GM21526 (cell line): ENCODE measurements around the gene PEAK1.

Experiments
- ATAC-seq: cut with Tn5 transposase; IDR thresholded peaks from one replicate; pipeline ENCODE4 v1.9.1; 2021; ENCODE audit warnings: moderate library complexity; ENCODE audit not compliant: unreplicated experiment, low FRiP score

The PEAK1 gene

DNA sequence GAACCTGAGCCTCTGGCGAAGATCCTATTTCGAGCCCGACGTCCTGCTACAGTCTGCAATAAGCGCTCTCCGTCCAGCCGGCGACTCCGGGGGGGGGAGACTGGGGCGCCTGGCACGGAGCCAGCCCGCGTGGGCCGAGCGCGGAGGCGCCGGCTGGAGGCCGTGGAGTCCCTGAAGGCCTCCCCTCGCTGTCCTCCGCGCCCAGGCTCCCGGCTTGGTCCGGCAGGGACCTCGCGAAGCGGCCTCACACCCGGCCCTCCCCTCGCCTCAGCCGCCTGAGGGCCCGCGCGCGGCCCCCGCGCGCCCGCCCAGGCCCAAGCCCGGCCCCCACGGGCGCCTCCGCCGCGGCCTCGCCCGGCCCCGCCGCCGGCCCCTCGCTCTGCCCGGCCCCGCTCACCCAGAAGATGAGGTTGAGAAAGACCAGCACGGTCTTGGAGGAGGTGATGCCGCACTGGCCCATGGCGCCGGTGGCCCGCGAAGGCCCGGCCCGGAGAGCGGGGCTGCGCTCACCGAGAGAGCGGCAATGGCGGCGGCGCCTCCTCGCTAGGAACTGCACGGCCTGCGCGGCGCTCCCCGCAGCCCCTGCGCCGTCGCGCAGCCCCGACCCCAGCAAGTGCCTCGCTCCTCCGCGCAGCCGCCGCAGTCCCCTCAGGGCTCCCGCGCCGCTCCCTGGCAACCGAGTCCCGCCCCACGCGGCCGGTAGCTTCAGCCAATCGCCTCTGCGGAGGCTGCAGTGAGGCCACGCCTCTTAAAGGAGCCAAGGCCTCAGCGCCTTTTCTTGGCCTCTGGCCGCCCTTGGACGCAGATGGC lies 349.2 kb downstream of the PEAK1 start, which contains the start of gene TSPAN3:
Gene TSPAN3, minus strand, starts transcription at position 615 of the 810 bp plus-strand sequence. Its CDS starts 155 bp downstream, at position 460.
- ATAC-seq, result peak; percentile 90

DNA sequence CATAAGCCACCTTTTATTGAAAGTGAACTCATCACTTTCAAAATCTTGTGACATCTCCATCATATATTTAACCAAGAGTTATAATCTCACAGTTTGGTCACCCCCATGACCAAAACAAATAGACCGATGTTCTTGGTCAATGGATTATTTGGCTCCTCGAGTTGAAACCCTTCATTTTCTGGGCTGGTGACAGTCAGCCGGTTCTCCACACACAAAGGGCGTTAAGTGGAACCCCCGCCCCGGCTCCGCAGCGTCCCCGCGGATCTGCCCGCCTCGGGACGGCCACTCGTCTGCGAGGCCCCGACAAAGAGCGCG lies 349.8 kb downstream of the PEAK1 start:
- no peak for ATAC-seq

DNA sequence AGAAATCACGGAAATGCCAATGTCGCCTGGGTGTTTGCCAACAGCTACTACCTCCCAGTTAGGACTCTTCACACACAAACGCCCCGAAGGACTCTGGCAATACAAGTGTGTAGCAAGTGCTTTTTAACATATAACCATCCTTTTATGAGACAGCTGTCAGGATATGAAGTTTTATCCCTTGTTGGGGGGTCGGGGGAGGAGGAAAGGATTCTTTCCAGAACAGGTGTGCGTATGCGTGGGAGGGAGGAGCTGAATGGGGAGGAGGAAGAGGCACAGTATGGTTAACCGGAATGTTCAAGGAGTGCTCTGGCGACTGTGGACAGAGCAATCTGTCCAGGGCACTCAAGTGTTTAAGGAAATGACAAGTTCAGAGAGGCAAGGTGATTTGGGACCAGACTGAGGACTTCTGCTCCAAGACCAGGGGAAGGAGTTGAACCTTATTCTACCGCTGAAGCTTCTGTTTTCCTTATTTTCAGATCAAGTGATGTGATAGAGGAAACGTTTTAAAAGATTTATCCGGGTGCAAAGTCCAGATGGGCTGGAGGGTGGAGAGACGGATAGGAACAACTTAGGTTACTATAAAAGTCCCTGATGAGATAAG lies 350.3 kb downstream of the PEAK1 start:
- ATAC-seq, result no peak

DNA sequence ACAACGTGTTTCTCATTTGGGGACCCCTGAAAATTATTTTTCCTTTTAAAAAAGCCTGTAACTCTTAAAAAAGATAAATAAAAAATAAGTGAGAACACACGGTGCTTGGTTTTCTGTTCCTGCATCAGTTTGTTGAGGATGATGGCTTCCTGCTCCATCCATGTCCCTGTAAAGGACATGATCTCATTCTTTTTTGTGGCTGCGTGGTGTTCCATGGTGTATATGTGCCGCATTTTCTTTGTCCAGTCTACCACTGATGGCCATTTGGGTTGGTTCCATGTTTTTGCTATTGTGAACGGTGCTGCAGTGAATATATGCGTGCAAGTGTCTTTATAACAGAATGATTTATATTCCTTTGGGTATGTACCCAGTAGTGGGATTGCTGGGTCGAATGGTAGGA lies 351.3 kb downstream of the PEAK1 start:
- no peak for ATAC-seq

DNA sequence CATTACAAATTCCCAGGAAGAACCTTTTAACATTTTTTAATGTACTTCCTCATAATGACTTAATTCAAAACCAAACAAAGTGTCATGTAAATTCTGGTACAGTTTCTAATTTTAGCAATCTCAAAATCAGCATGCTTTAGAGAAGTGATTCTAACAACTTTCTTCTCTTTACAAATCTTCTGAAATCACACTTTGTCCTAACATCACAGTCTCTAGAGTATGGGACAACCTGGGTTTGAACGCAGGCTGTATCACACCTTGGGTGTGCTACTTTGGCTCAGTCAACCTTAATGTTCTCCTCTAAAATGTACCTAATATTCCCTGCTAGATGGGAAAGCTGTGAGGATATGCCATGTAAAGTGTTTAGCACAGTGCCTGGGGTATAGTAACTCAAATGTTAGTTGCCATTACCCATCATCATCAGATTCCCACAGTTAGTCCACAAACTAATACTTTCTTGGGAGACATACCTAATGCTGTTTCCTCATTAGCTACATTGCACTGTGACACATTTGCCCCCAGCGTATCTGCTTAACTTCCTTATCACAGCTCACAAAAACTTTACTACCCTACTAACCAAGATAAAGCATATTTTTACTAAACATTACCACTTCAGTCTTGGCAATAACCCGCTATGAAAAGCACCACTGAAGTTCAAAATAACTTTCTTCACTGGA lies 352.1 kb downstream of the PEAK1 start:
- ATAC-seq, result no peak

DNA sequence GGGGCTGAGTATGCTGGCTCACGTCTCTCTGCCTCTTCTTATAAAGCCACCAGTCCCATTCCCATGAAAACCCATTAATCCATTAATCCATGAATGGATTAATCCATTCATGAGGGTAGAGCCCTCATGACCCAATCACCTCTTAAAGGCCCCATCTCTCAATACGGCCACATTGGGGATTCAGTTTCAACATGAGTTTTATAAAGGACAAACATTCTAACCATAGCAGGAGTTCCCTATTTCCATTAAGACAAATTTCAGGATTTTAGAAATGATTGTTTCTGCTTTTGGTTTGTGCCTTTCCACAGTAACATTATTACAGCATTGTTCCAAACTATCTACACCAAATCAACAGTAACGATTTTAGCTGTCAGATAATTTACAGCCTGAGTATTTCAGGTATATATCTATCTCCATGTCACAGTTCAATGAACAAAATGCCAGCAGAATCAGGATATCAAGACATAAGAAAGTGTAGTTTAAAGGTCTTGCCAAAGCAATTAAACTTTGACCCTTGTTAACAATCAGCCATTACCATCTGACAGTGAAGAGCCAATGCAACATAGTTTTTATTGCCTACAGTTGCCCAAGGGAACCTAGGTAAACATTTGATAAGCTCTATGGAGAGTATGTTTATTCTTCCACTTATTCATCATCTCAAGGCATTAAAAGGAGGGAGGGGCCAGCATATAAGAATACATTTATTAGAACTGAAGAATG lies 352.8 kb downstream of the PEAK1 start:
- no peak for ATAC-seq

DNA sequence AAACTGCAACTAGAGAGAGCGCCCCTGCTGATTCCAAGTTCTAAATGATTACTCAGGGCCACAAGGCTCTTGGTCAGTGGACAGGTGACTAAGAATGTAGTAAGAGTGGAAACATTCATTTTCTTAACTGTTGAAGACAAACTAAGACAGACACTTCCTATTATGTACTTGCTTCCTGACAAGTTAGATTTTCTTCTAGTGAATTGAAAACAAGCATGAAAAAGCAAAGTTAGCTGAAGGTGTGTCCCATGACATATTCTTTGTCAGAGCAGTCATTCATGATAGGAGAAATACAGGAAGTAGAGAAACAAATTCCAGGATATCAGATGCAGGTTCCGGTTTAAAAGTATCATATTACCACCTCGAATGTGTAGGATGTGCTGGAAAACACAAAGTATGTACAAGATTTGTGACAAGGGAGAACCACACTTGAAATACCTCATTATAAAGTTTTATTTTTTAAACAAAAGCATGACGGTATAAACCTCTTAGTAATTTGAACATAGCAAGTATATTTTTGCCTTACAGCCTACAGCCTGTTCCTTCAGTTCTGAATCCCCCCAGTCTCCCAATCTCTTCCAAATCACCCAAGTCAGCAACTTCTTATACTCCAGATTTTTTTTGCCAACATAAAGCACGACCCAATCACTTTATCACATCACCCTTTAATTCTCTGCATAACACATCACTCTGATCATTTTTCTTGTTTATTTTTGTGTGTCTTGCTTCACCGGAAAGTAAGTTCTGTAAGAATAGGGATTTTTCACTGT lies 355.2 kb downstream of the PEAK1 start:
- no peak for ATAC-seq

DNA sequence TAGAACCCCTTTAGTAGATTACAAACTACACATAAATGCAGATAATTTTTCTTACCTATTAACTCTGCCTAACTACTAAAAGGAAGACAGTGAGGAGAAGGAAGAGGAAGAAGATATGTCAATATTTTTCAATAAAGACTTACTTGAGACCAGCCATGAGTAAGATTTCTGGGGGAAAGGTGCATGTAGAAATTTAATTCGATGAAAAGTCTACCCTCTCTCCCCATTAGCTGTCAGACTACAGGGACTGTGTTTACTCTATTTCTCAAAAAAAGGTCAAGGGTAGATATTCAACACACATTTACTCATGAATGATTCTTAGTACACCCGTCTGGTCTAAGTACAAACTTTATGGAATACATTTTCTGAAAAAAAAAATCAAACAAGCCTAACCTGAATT lies 355.8 kb downstream of the PEAK1 start:
- no peak for ATAC-seq

DNA sequence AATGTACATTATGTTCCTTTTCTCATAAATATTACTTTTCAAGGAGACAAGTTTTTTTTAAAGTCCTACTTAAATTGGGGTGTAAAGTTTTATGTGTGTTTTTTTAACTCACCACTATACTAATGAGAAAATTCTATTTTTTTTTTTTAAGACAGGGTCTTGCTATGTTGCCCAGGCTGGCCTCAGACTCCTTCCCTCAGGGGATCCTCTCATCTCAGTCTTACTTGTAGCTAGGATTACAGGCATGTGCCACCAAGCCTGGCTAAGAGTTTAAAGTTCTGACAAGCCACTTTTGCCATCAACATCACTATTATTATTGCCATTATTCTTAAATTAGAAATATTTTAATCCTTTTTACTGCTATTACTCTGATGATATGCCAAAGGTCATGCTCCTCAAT lies 356.7 kb downstream of the PEAK1 start:
- no peak for ATAC-seq

DNA sequence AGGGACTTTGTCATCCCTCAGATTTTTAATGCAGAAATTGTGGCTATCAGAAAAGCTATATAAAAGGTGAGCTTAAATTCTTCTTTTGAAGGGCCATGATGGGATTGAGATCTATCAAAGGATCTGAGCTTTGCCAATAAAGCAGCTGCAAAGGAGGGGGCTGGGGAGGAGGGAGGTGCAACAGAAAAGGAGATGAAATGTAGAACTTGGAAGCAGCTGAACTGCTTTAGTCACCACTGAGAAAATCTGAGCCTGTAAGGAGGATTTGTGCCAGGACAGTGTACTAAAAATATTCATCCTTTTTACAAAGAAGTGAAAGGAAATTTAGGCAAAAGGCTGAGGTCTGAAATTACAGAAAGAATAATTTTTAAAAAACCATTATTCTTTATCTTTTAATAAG lies 359.4 kb downstream of the PEAK1 start:
- ATAC-seq, result no peak

DNA sequence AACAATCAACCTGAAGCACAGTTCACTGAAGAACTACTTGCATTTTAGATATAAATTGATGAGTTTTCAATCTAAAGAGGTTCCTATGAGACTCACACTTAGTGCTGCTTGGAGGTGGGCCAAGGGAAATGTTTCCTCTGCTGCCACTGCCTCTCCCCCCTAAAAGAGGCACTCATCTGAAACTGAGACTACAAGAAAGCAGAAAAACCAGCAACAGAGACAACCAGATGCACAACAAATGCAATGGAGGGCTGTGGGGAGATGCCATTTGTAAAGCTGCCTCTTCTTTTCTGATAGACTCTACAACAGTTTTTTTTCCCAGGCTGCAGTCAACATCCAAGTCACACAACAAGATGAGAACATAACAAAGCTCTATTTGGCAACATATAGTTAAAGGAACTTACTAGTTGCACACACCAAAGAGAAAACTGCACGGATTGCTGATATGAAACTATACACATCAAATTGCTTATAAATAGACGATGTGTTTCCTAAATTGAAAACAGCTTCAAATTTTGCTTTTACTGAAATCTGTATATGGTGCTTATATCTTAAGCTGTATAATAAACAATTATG lies 360.0 kb downstream of the PEAK1 start:
- no peak for ATAC-seq

DNA sequence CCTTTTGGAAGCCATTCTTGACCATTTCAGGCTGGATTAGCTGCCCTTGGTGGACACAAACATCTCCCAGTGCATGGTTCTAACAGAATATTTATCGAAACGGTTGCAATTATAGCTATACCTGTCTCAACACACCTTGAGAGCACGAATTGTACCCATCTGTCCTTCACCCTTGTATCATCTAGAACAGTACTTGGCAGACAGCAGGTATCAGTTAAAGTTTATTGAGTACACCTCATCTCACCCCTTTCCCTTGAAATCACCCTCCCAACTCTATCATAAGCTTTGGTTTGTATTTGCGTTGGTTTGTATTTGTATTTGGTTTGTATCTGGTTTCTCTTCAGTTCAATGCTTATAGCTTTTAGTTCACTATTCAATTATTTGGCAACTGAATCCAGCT lies 361.4 kb downstream of the PEAK1 start:
- ATAC-seq, result no peak

DNA sequence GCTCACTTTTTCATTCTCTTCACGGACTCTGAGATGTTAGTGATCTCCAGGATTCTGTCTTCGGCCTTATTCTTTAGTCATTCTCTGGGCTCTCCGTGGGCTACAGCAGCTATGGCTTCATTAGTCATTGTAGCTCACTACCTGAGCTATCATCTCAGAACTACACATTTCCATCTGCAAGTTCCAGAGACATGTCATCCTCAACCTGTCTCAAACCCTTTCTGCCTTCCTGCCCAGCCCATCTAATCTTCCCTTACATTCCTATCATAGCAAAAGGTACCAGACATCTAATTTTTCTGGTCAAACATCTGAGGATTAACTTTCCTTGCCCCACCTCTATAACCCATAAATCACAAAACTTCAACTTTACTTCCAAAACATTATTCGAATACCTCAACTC lies 362.2 kb downstream of the PEAK1 start:
- ATAC-seq, result no peak

DNA sequence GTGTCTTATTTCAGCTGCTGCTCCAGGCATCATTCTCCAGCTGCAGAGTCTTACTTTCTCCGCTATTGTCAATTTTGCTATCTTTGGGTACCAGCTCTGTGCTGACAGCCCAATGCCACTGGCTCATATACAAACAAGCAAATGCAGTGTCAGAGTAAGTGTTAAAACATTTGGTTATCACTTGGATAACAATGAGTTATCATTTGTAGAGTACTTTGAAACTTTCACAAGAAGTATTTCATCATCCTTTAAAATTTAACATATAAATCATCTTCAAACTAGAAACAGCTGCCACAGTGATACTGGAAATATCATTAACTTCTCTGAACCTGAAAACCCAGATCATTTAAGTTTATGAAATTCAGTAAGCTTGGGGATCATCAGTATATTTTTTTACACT lies 362.8 kb downstream of the PEAK1 start:
- ATAC-seq, result no peak

DNA sequence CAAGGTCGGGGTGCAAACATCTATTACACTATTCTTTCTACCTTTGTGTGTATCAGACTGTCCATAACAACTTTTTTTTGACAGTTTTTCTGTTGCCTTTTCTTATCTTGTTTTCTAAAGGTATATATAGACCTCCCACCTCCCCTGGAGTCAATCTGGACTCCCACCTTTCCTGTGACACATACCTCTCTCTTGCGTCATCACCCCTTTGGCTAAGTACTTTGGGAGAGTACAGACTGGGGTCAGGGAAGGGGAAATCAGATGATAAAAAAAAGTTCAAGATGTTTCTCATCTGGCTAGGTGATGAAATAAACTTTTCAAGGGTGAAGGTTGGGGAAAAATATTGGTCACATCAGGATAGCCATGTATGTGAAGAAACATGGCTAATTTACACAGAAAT lies 366.2 kb downstream of the PEAK1 start:
- ATAC-seq, result no peak

DNA sequence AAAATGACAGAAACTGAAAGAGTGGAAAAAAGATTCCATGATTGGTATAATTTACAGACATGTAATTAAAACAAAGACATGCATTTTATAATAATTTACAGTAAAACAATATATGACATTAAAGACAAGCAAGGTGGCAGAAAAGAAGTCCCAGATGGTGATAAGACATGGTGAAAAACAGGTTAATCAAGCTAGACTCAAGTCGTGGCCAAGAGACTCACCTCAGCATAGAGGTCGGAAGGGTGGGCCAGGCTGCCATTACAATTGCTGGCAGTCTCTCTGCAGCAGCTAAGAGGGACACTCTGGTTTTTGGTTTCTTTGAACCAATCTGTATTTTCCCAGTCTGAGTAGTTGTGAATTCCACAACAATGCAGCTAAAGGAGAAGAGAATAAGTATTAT lies 367.3 kb downstream of the PEAK1 start:
- ATAC-seq, result no peak
